Neural cell (in vitro differentiated cells): Measurements from ENCODE around the gene CIITA. TPM values are rescaled to one million over a fixed set of nuclear protein-coding genes. Genes with fewer than 3 reads are reported as not detected.

Experiments
- H2AFZ ChIP-seq: fragments of 200-600, 300-800 bp; sonication (generic), shearing (Covaris generic); 2 replicates; pipeline ENCODE4 v1.6.0; 2014; ENCODE audit warnings: low read depth, mild to moderate bottlenecking, antibody characterized with exemption, low read length, moderate library complexity
- H3F3A ChIP-seq: fragments of 200-600 bp; shearing (Covaris generic); 2 replicates; pipeline ENCODE4 v1.6.1; 2016; ENCODE audit warnings: mild to moderate bottlenecking, moderate library complexity, mixed read lengths, antibody characterized with exemption, low read length; ENCODE audit not compliant: insufficient read depth, poor library complexity, severe bottlenecking
- H3K27ac ChIP-seq: fragments of 200-600, 300-800 bp; sonication (generic), shearing (Covaris generic); 2 replicates; pipeline ENCODE4 v1.5.1; 2014; ENCODE audit warnings: mild to moderate bottlenecking, low read length, moderate library complexity
- H3K27me3 ChIP-seq: fragments of 300-800, 200-600 bp; sonication (generic), shearing (Covaris generic); 2 replicates; pipeline ENCODE4 v1.6.0; 2014; ENCODE audit warnings: mild to moderate bottlenecking, low read depth, low read length, moderate library complexity; ENCODE audit not compliant: insufficient read depth
- H3K36me3 ChIP-seq: fragments of 300-800, 200-600 bp; sonication (generic), shearing (Covaris generic); 2 replicates; pipeline ENCODE4 v1.5.1; 2014; ENCODE audit warnings: mild to moderate bottlenecking, antibody characterized with exemption, low read length, moderate library complexity; ENCODE audit not compliant: insufficient read depth
- H3K4me2 ChIP-seq: fragments of 300-800, 200-600 bp; sonication (generic), shearing (Covaris generic); 2 replicates; pipeline ENCODE4 v1.6.0; 2014; ENCODE audit warnings: mild to moderate bottlenecking, low read length
- H3K4me3 ChIP-seq: fragments of 300-800, 200-600 bp; sonication (generic), shearing (Covaris generic); 2 replicates; pipeline ENCODE4 v1.5.1; 2014; ENCODE audit warnings: mild to moderate bottlenecking, low read length, moderate library complexity
- H3K79me2 ChIP-seq: fragments of 200-600 bp; shearing (Covaris generic); replicated peaks from 2 replicates; pipeline ENCODE4 v1.6.0; 2014; ENCODE audit warnings: mild to moderate bottlenecking, low read length, moderate library complexity; ENCODE audit not compliant: insufficient read depth
- H3K9ac ChIP-seq: fragments of 300-800, 200-600 bp; sonication (generic), shearing (Covaris generic); 2 replicates; pipeline ENCODE4 v1.6.1; 2016; ENCODE audit warnings: mild to moderate bottlenecking, low read length, mixed read lengths
- H3K9me2 ChIP-seq: fragments of 200-600 bp; shearing (Covaris generic); 2 replicates; pipeline ENCODE4 v1.6.1; 2016; ENCODE audit warnings: mild to moderate bottlenecking, low read length, mixed read lengths; ENCODE audit not compliant: insufficient read depth
- H3K9me3 ChIP-seq: fragments of 200-600, 300-800 bp; sonication (generic), shearing (Covaris generic); 2 replicates; pipeline ENCODE4 v1.6.1; 2016; ENCODE audit warnings: mild to moderate bottlenecking, mixed run types, low read length, moderate library complexity, mixed read lengths
- H4K20me1 ChIP-seq: fragments of 200-600 bp; shearing (Covaris generic); 2 replicates; pipeline ENCODE4 v1.6.1; 2016; ENCODE audit warnings: mild to moderate bottlenecking, mixed run types; ENCODE audit not compliant: insufficient read depth
- CTCF ChIP-seq: fragments of 450-650 bp; IDR thresholded peaks from 2 replicates; pipeline ENCODE4 v1.5.1; 2014; ENCODE audit warnings: antibody characterized with exemption, mild to moderate bottlenecking, moderate library complexity; ENCODE audit not compliant: poor library complexity, severe bottlenecking
- EP300 ChIP-seq: fragments of 450-650 bp; conservative IDR thresholded peaks from 2 replicates; pipeline ENCODE4 v1.6.1; 2014; ENCODE audit warnings: antibody characterized with exemption, mild to moderate bottlenecking, moderate library complexity; ENCODE audit not compliant: poor library complexity, severe bottlenecking
- EZH2 ChIP-seq: fragments of 200-600, 300-800 bp; shearing (Covaris generic), sonication (generic); IDR thresholded peaks from 2 replicates; pipeline ENCODE4 v1.6.1; 2014; ENCODE audit warnings: antibody characterized with exemption, low read length, borderline replicate concordance, mild to moderate bottlenecking; ENCODE audit not compliant: insufficient read depth, poor library complexity, severe bottlenecking
- MXI1 ChIP-seq: fragments of 450-650 bp; conservative IDR thresholded peaks from 2 replicates; pipeline ENCODE4 v1.6.1; 2014; ENCODE audit warnings: antibody characterized with exemption, mild to moderate bottlenecking; ENCODE audit not compliant: poor library complexity, severe bottlenecking
- RAD21 ChIP-seq: fragments of 450-650 bp; conservative IDR thresholded peaks from 2 replicates; pipeline ENCODE4 v1.6.1; 2014; ENCODE audit warnings: antibody characterized with exemption, mild to moderate bottlenecking, moderate library complexity
- REST ChIP-seq: IDR thresholded peaks from 2 replicates; pipeline ENCODE4 v1.6.1; 2012; ENCODE audit warnings: borderline replicate concordance
- SMC3 ChIP-seq: fragments of 450-650 bp; conservative IDR thresholded peaks from 2 replicates; pipeline ENCODE4 v1.6.1; 2014; ENCODE audit warnings: antibody characterized with exemption, mild to moderate bottlenecking, moderate library complexity; ENCODE audit not compliant: poor library complexity
- TAF1 ChIP-seq: IDR thresholded peaks from 2 replicates; pipeline ENCODE4 v1.6.1; 2012; ENCODE audit warnings: low read depth
- polyA plus RNA-seq: library from polyadenylated mRNA; depleted of rRNA; stranded (reverse); fragments of >200 nt; gene quantifications from 2 replicates; pipeline ENCODE4 v1.2.3, GENCODE V29; 2014

CIITA gene
- polyA plus RNA-seq, 1 donor from 2014 or later = not detected

- Histone ChIP-seq H4K20me1 (no peaks in the 10 kb centered on the region), H3K36me3 (no peaks in the 10 kb centered on the region), H3K9ac (no peak overlapping the region), H3K9me3 (no peaks in the 10 kb centered on the region), H3K4me3 (no peak overlapping the region), H3F3A (no peaks in the 10 kb centered on the region), H3K4me2 (no peak overlapping the region), H3K79me2 (no peaks in the 10 kb centered on the region), H3K27me3 (no peaks in the 10 kb centered on the region), H3K27ac (no peak overlapping the region), H2AFZ (no peak overlapping the region), H3K9me2 (no peaks in the 10 kb centered on the region)
- TF ChIP-seq SMC3 (no peak), CTCF (no peak), REST (no peak), EP300 (no peak), EZH2 (no peak), RAD21 (no peak)
Observed at GRCh38 chr16:10850478-10850850, 26.5 kb upstream of the CIITA start.

GRCh38 chr16:10851512-10851911, 25.5 kb upstream of the CIITA start:
- Histone ChIP-seq H3K4me3 (no peak overlapping the region), H4K20me1 (no peaks in the 10 kb centered on the region), H3K9ac (no peak overlapping the region), H3K4me2 (no peak overlapping the region), H3K36me3 (no peaks in the 10 kb centered on the region), H3K9me3 (no peaks in the 10 kb centered on the region), H3K27ac (no peak overlapping the region), H3K79me2 (no peaks in the 10 kb centered on the region), H3K9me2 (no peaks in the 10 kb centered on the region), H3K27me3 (no peaks in the 10 kb centered on the region), H2AFZ (no peak overlapping the region), H3F3A (no peaks in the 10 kb centered on the region)
- TF ChIP-seq TAF1 (no peak), RAD21 (no peak), MXI1 (no peak)

- Histone ChIP-seq H3K79me2 (no peaks in the 10 kb centered on the region), H3K36me3 (no peaks in the 10 kb centered on the region), H3K4me3 (no peak overlapping the region), H3K27ac (no peak overlapping the region), H3K9ac (no peak overlapping the region), H2AFZ (no peak overlapping the region), H3K9me3 (no peaks in the 10 kb centered on the region), H3K9me2 (no peaks in the 10 kb centered on the region), H3K4me2 (no peak overlapping the region), H3K27me3 (no peaks in the 10 kb centered on the region), H4K20me1 (no peaks in the 10 kb centered on the region), H3F3A (no peaks in the 10 kb centered on the region)
- TF ChIP-seq EP300 = no peak
Observed at GRCh38 chr16:10852286-10852685, 24.7 kb upstream of the CIITA start.
